Suppressor macrophage treated with lipopolysaccharide for 4 hours (primary cell): ENCODE data around the gene AHDC1.
"Not testable (repeated sequence)": the region's sequence is repeated elsewhere in the genome, so short reads cannot be mapped to it uniquely, and the experiment has no call there.

Experiments
- DNase-seq: peaks from one replicate; pipeline ENCODE4 v3.0.0-alpha.2; 2020

AHDC1 gene

DNA sequence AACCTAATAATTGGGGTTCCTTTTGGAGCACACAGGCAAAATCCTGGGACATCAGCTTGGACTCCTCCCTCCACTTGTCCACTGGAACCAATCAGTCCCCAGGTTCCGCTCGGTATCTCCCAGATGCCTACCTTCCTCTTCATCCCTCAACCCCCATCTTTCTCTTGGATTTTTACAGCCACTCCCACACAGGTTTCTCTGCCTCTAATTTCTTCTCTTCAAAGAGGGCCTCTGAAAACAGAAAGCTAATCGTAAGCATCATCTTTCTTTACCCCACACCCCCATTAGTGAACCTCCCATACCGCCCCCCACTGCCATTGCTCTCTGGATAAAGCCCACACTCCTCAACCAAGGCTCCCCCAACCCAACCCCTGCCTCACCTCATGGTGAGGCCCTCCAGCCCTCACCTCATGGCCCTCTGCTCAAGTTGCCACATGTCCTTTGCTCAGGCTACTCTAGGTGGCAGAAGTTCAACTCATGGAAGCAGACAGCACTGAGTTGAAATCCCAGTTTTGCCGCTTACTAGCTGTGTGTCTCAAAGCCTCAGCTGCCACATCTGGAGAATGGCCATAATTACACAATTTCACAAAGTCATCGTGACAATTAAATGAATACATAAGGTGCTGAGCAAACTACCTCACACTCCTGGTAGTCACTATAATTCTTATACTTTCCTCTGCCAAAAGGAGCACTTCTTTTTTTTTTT lies 95.8 kb downstream of the AHDC1 start:
- peak; percentile 21 for DNase-seq

DNA sequence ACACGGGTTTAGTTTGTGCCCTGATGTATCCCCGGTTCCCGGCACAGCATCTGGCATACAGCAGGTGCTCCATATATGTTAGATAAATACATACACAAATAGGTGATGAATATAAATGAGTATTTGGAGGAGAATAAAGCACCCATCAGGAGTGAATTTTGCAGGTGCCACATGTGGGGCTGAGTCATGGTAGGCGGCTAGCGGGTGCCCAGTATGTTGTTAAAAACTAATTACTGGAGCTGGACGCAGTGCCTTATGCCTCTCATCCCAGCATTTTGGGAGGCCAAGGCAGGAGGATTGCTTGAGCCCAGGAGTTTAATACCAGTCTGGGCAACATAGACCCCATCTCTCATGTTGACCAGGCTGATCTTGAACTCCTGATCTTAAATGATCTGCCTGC lies 97.2 kb downstream of the AHDC1 start:
- DNase-seq: no peak

DNA sequence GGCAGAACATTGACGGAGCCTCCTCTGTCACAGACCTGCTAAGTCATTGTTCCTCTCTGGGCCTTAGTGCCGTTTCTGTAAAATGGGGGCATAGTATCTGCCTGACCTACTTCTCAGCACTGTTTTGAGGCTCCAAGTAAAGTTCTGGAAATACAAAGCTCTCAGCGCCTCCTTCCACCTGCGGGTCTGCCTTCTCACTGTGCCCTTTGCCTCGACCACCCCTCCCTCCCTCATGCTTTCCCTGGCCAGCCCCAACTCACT lies 98.6 kb downstream of the AHDC1 start:
- DNase-seq: no peak

DNA sequence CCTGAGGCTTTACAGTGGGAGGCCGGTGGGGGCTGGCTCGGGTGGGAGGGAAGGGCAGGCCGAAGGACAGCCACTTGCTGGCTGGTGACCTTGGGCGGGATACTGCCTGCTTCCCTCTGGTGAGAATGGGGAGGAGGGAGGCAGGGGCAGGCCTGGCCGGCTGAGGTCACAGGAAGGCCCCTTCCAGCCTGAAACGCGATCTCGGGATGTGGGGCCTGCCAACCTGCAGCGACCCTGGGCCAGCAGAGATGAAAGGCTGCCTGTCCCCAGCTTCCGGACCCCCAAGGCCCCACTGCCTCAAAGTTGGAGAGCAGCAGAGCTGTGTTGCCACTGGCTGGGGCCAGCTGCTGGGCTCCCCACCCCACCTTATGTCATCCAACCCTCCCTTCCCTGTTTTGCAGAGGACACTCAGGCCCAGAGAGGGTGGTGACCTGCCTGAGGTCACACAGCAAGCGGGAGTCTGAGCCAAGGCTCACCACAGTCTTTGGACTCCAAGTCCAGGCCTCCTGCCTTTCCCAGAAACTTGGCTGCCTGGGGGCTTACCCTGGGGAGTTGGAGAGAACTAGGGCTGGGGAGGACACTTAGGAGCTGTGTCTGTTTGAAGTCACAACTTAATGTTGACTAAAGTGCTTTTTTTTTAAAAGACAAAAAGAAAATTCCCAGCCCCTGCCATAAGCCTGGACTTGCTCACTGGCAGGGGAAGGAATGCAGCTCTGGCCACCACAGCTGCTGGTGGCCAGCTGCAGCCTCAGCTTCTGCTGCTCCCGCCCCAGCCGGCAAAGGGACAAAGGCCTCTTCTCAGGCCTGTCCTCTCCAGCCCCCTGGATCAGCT lies 99.1 kb downstream of the AHDC1 start:
- DNase-seq: no peak

DNA sequence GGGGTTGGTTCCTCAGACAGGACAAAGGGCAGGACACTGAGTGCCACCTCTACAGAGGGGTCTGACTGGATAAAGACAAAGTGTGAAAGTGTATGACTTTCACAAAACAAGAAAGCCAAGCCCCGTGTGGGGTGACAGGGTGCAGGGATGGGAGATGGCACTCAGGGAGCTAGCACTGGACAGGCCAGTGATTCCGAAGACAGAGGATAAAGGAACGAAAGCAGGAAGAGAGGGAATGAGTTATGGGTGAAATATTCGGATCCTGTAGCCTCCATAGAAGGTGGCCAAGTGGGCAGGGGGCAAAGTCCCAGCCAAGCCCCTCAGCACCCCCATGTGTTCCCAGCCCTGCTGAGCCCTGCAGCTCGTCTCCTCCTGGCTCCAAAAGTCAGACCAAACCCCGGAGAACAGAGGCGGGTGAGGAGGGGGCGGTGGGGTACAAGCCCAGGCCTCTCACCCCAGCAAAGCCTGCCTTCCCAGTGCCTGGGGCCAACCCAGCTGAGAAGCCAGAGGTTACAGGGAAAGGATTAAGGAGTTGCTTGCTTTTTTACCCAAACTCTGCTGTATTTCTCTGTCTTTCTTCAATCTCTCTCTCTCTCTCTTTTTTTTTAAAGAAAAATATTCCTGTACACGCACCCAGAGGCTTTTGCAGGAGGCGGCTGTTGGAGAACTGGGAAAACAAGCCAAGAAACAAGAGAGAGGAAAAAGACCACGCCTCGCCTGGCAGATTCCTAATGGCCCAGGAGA lies 99.9 kb downstream of the AHDC1 start:
- DNase-seq: no peak

DNA sequence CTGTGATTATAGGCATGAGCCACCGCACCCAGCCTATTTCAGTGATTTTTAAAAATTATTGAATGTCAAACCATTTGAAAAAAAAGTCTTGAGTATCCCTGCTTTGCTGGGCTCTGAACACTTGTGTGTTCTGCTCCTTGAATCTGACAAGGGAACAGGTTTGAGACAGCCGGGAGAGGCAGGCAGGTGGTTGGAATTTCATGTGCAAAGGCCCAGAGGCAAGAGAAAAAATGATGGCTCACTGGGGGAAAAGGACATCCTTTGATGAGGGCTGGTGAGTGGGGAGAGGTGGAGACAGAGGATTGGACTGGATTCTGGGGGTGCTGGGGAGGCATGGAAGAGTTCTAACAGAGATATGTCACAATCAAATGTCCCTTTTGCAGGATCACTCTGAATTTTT lies 100.9 kb downstream of the AHDC1 start:
- no peak for DNase-seq

DNA sequence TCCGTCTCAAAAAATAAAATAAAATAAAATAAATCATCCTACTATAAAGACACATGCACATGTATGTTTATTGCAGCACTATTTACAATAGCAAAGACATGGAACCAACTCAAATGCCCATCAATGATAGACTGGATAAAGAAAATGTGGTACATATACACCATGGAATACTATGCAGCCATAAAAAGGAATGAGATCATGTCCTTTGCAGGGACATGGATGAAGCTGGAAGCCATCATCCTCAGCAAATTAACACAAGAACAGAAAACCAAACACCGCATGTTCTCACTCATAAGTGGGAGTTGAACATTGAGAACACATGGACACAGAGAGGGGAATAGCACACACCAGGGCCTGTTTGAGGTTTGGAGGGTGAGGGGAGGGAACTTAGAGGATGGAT lies 102.8 kb downstream of the AHDC1 start:
- not testable (repeated sequence) for DNase-seq

DNA sequence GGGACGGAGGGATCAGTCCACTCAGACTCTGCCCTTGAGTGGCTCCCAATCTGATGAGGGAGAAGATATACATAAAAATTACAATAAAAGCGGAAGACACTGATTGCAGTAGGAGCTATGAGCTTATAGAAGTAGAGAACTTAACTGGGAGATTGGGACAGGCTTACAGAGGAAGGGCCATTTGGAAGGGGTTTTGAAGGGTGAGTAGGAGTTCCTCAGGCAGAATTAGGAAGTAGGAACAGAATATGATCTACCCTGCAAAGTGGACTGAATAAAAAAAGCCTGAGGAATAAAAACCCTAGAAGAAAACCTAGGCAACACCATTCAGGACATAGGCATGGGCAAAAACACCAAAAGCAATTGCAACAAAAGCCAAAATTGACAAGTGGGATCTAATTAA lies 104.8 kb downstream of the AHDC1 start:
- DNase-seq: no peak

DNA sequence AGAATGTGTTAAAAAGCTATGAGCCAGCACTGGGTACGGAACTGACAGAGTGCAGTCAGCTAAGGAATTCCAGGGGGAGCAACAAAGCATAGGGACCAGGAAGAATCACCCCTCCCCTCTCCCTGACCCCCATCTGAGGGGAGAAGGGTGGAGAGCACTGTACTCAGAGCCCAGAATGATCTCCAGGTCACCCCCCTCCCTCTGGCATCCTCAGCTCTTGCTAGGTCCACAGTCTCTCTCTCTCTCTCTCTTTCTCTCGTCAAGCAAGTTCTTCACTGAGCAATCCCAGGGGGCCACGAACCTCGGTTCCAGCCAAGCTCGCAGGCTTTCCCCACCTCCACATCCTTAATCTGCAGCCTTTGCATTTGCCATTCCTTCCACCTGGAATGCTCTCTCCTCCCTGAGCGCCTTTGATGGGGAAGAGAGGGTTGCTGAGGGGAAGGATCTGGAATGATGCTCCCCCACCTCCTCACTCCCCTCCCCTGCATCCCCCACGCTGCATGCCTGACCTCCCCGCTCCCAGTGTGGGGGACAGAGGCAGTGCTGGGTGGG lies 107.3 kb downstream of the AHDC1 start:
- DNase-seq: no peak

DNA sequence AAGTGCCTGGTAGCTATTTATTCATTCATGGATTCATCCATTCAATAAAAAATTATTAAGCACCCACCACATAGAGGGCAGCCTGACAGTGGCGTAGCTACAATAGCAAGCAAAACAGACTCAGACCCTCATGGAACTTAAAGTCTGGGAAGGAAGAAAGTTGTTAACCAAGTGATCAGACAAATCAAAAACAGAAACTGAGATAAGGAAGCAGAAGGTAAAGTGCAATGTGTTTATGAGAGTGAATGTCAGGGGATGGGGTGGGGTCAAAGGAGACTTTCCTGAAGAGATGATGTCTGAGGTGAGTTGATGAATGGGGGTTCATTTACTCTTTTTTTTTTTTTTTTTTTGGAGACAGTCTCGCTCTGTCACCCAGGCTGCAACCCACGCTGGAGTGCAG lies 111.1 kb downstream of the AHDC1 start:
- DNase-seq: no peak

DNA sequence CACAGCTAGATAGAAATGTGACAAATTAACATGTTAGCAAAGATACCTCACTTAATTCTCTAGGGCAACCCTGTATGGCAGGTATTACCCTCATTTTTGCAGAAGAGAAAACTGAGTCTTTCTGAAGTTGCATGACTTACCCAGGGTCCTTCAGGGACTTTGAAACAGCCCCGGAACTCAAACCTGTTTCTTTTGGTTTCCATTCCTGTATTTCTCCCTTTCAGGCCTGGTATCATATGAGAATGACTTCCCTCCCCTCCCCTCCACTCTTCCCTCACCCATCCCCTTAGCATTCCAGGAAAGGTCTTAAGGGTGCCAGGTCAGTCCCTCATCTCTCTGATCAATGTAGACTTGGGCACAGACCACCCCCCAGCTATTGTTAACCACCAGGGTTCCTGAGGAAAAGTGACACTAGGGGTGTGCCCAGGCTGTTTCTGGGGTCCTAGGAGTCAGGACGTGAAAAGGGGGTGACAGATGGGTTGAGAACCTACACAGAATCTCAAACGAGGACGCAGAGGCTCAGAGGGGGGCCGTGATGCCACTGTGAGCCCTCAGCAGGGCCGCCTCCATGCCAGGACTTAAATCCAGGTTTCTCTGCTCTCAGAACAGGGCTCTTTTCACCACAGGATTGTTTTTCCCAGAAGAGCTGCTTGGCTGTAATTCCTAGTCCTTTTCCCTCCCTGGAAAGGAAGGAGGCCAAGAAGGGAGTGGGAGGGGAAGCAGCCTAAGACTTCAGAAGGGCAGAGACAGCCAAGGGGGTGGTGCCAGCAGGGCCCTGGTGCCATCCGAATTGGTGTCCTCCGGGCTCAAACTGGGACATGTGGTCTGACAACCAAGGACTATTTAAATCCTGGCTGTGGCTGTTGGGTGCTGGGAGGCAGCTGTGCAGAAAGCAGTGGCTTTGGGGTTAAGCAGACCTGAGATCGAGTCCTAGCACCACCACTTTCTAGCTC lies 111.9 kb downstream of the AHDC1 start:
- peak; percentile 82 for DNase-seq

DNA sequence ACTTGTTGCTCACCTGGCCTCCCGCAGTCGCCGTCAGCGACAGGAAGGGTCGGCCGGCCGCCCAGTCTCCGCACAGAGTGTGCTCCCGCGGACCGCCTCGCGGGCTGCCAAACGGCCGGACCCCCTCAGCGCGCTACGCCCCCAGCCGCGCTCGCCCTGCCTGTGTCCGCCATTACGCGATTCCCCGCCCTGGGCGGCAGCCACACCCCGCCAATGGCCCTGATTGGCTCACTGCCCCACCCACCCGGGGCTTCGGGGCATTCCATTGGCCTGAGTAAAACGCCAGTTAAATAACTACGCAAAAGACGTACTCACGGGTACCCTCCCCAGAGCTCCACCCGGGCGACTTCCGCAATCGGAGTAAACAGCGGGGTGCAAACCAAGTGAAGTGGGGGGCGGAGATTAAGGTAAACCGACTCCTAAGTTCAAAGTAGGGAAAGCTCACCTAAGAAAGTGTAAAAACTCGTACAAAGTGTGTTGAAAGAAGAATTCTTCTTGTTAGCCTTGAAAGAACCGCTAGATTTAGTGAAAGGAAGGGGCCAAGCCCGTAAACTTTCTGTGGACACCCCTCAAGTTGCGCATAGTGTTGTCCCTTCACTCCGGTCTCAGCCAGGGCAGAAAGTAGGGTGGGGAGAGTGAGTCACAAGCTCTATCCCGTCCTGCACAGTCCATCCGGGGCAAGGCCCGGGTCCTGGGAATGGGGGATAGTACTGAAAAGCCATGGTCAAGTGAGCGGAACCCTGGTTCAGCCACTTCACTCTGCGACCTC lies 113.8 kb downstream of the AHDC1 start, which contains the start of gene WASF2:
Gene WASF2 (minus strand): TSS at position 195 of the 769 bp plus-strand sequence. CDS start 61,277 bp downstream, outside the sequence.
- peak; percentile 99 for DNase-seq

DNA sequence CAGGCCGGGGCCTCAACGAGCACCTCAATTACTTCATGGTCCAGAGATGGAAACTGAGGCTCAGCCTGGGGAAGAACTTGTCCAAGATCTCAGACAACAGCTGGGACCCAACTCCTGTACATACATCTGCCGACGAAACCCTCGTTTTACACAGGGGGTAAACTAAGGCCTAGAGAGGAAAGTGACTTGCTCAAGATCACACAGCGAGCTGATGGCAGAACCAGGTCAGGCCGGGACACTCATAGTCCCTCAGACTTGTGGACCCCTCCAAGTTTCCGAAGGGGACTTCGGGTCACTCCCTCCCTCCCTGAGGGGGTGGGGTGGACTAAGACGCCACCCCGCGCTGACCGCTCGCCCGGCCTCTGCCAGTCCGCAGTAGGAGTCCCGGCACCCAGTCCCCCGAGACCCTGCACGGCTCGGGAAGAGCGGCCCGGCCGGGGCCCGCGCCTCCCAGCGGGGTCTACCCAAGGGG lies 114.4 kb downstream of the AHDC1 start:
- DNase-seq: peak; percentile 23

DNA sequence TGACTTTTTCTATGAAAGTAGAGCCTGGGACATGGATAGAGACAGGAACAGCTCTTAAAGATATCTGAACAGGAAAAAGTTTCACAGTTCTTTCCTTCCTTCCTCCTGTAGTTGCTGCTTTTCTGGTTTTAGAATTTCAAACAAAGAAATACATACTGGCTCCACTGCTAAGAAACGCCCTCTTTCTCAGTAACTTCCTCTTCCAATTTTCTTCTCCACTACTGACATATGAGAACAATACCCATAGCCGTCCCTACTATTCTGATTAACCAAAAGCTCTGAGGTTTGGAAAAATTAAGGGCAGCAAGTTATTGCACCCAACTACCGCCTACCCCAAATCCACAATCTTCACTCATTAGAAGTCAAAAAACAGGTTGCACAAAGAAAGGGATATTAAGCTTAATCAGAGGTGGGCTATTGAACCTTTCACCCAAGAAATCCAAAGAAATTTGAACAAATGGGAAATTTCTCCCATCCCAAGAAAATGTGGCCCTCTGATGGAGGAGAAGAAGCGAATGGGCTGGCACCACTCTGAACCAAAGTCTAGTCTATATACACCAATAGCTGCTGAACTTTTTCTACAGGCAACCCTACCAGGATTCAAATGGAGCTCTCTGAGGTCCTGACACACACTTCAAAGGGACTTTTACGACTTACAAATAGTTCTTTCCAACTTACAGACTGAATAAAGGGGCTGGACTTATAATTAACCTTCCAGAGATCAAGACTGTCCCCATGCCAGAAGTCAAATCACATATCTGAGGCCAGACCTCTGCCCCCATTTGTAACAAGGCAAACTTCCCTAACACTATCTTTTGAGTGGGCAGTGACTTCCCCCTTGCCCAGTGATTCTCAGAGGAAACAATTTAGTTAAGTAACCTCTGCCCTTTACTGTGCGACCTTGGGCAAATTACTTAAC lies 115.7 kb downstream of the AHDC1 start:
- DNase-seq: peak; percentile 83

DNA sequence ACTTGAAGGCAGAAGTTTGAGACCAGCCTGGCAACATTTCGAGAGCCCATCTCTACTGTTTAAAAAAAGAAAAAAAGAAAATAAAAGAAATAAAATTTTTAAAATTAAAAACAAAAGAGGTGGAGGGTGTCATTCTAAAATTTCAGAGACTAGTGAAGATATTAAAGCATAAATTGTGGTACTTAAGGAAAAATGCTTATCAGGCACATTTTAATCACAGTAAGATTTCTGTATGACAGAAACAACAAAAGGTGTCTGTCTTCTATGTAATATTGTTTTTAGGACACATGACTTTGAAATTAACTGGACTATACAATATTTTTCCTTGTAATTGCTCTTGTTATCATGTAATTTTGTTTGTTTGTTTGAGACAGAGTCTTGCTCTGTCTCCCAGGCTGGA lies 118.6 kb downstream of the AHDC1 start:
- no peak for DNase-seq
